Gastroesophageal sphincter (tissue), 4 donors: Measurements from ENCODE around the gene SATB2. TPM values are rescaled to one million over a fixed set of nuclear protein-coding genes. Genes with fewer than 3 reads are reported as not detected.

Experiments used
- ATAC-seq: fragments of 150-250 bp; one replicate; pipeline ENCODE4 v1.9.1; 2016; ENCODE audit warnings: mild to moderate bottlenecking, moderate library complexity
- H3K27ac ChIP-seq, 4 donors: fragments of 200-600 bp; sonication (generic) in 3 of 4; 1 replicate in 3 of 4; 2 replicates in 1 of 4; pipeline ENCODE4 v1.5.1; 2016 to 2019
- H3K27me3 ChIP-seq: fragments of 200-600 bp; sonication (generic); one replicate; pipeline ENCODE4 v1.5.1; 2019
- H3K36me3 ChIP-seq, 2 donors: fragments of 200-600 bp; sonication (generic); one replicate each; pipeline ENCODE4 v1.5.1; 2019; ENCODE audit warnings: control low read depth in 1 of 2
- H3K4me1 ChIP-seq, 3 donors: fragments of 200-600 bp; sonication (generic); 1 replicate in 2 of 3; 2 replicates in 1 of 3; pipeline ENCODE4 v1.5.1; 2016 to 2019; ENCODE audit warnings: control low read depth in 2 of 3
- H3K4me3 ChIP-seq, 2 donors: fragments of 200-600 bp; sonication (generic); one replicate each; pipeline ENCODE4 v1.5.1; 2019; ENCODE audit warnings: mild to moderate bottlenecking in 1 of 2, moderate library complexity in 1 of 2
- H3K9me3 ChIP-seq, 3 donors: fragments of 200-600 bp; sonication (generic); one replicate each; pipeline ENCODE4 v1.5.1; 2017 to 2019; ENCODE audit warnings: control low read depth in 2 of 3
- CTCF ChIP-seq, 4 experiments: fragments of 200-600 bp in 2 of 4; fragments of 450-650 bp in 2 of 4; sonication (generic) in 1 of 4; IDR thresholded peaks; one replicate each; pipeline ENCODE4 v1.5.1; 2017 to 2019; ENCODE audit warnings: antibody characterized with exemption in 4 of 4, mild to moderate bottlenecking in 2 of 4, moderate library complexity in 2 of 4
- EP300 ChIP-seq: sonication (generic); formaldehyde crosslinking; IDR thresholded peaks from one replicate; pipeline ENCODE4 v1.6.1; 2017; ENCODE audit warnings: antibody characterized with exemption, mild to moderate bottlenecking
- POLR2A ChIP-seq, 2 donors: fragments of 450-650 bp; IDR thresholded peaks; one replicate each; pipeline ENCODE4 v1.6.1; 2017; ENCODE audit warnings: antibody characterized with exemption in 2 of 2, mild to moderate bottlenecking in 2 of 2, moderate library complexity in 1 of 2
- POLR2AphosphoS5 ChIP-seq: sonication (generic); formaldehyde crosslinking; IDR thresholded peaks from one replicate; pipeline ENCODE4 v1.6.1; 2017; ENCODE audit warnings: antibody characterized with exemption
- WGBS, 2 donors: methylation state at CpG; one replicate each; pipeline ENCODE4 v1.1.5; 2018; ENCODE audit warnings: low coverage in 1 of 2; 5-methylcytosine and 5-hydroxymethylcytosine counted together
- total RNA-seq, 4 donors: library from RNA; depleted of rRNA; stranded (reverse); fragments of >200 nt; gene quantifications; one replicate each; pipeline ENCODE4 v1.1.0, GENCODE V29; 2016

SATB2 gene
- total RNA-seq, 4 donors from 2014 or later, result 2.2 to 6.7 (median 3.4) TPM

- no peak for TF ChIP-seq CTCF (IDR thresholded peaks at IDR 0.05)
- TF ChIP-seq POLR2AphosphoS5, result no peak
- TF ChIP-seq EP300, result no peak
- no peak for TF ChIP-seq POLR2A (IDR thresholded peaks at IDR 0.05)
- Histone ChIP-seq H3K36me3 (no peaks in the 10 kb centered on the region), H3K4me3 (no peak overlapping the region), H3K9me3 (no peaks in the 10 kb centered on the region), H3K27ac (no peak overlapping the region), H3K27me3 (no peaks in the 10 kb centered on the region), H3K4me1 (no peaks in the 10 kb centered on the region)
- no peak for ATAC-seq
Observed at GRCh38 chr2:199407421-199407820, 50.3 kb downstream of the SATB2 start.

GRCh38 chr2:199405241-199405640, 52.5 kb downstream of the SATB2 start:
- no peaks in the 10 kb centered on the region for H3K27me3 ChIP-seq
- no peaks in the 10 kb centered on the region for H3K36me3 ChIP-seq
- no peak overlapping the region for H3K27ac ChIP-seq
- no peak for ATAC-seq
- H3K4me3 ChIP-seq, result no peak overlapping the region
- no peaks in the 10 kb centered on the region for H3K9me3 ChIP-seq
- no peaks in the 10 kb centered on the region for H3K4me1 ChIP-seq
- TF ChIP-seq POLR2A (IDR thresholded peaks at IDR 0.05), result no peak
- TF ChIP-seq CTCF (IDR thresholded peaks at IDR 0.05), result peak in 1 of 4 experiments; percentile 11

- H3K27ac ChIP-seq, result no peak overlapping the region
- H3K4me1 ChIP-seq, result no peaks in the 10 kb centered on the region
- H3K36me3 ChIP-seq, result no peaks in the 10 kb centered on the region
- WGBS, 2 donors, result 82 to 100% methylated on average over 1 of the region's 1 CpG
- no peak overlapping the region for H3K4me3 ChIP-seq
- no peaks in the 10 kb centered on the region for H3K27me3 ChIP-seq
- ATAC-seq, result no peak
- no peak for TF ChIP-seq EP300
- TF ChIP-seq POLR2AphosphoS5, result no peak
- TF ChIP-seq CTCF (IDR thresholded peaks at IDR 0.05), result no peak
- no peak for TF ChIP-seq POLR2A (IDR thresholded peaks at IDR 0.05)
- no peaks in the 10 kb centered on the region for H3K9me3 ChIP-seq
Observed at GRCh38 chr2:199404841-199405240, 52.9 kb downstream of the SATB2 start.

GRCh38 chr2:199395311-199395710, 62.4 kb downstream of the SATB2 start:
- no peak for TF ChIP-seq CTCF (IDR thresholded peaks at IDR 0.05)
- TF ChIP-seq POLR2A (IDR thresholded peaks at IDR 0.05), result no peak
- no peak for TF ChIP-seq POLR2AphosphoS5
- TF ChIP-seq EP300, result no peak
- no peaks in the 10 kb centered on the region for H3K9me3 ChIP-seq
- ATAC-seq, result no peak
- H3K4me3 ChIP-seq, result no peak overlapping the region
- no peak overlapping the region for H3K27ac ChIP-seq
- H3K4me1 ChIP-seq, result no peaks in the 10 kb centered on the region
- H3K27me3 ChIP-seq, result no peaks in the 10 kb centered on the region
- H3K36me3 ChIP-seq, result no peaks in the 10 kb centered on the region

- Histone ChIP-seq H3K4me3 (no peak overlapping the region), H3K36me3 (no peaks in the 10 kb centered on the region), H3K27me3 (no peaks in the 10 kb centered on the region), H3K4me1 (no peaks in the 10 kb centered on the region), H3K27ac (no peak overlapping the region), H3K9me3 (no peaks in the 10 kb centered on the region)
- TF ChIP-seq EP300 (no peak), CTCF (IDR thresholded peaks at IDR 0.05) (no peak), POLR2AphosphoS5 (no peak), POLR2A (IDR thresholded peaks at IDR 0.05) (no peak)
- 100% methylated on average over 1 of the region's 1 CpG for WGBS, 2 donors
- no peak for ATAC-seq
Observed at GRCh38 chr2:199392363-199392762, 65.4 kb downstream of the SATB2 start.
